Measurements from ENCODE around the gene SLC9B2.
A peak's percentile ranks its signal among the peaks of the same experiment; 100 is the strongest.

Gene SLC9B2, protein sequence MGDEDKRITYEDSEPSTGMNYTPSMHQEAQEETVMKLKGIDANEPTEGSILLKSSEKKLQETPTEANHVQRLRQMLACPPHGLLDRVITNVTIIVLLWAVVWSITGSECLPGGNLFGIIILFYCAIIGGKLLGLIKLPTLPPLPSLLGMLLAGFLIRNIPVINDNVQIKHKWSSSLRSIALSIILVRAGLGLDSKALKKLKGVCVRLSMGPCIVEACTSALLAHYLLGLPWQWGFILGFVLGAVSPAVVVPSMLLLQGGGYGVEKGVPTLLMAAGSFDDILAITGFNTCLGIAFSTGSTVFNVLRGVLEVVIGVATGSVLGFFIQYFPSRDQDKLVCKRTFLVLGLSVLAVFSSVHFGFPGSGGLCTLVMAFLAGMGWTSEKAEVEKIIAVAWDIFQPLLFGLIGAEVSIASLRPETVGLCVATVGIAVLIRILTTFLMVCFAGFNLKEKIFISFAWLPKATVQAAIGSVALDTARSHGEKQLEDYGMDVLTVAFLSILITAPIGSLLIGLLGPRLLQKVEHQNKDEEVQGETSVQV

DNA sequence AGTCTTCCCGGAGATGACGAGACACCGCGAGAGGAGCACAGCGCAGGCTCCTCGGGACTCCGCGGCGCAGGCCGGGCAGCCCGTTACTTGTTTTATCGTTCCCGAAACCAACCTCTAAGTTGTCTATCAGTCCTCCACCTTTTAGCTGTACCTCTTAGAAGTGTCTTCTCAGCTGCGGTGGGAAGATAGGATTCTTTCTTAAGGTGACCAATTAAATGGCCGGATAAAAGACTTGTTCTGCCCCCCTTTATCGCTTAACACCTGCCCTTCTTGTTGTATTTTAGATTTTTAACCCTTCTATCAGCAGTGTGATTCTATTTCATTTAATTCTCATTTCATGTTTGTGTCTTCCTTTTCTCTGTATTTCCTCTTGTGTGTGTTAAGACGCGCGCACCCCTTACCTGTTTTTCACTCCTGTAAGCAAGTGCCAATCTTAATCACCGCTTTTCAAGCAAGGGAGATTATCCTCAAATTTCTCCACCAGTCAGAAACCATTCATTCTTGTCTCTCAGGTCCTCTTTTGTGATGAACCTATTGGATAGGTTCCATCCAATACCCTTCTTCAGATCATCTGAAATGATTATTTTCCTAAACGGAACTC, at the start of gene SLC9B2:
Gene SLC9B2 (minus strand): TSS at position 15 of the 601 bp plus-strand sequence. CDS start 9,211 bp downstream, outside the sequence.
- no peak for DNase-seq

DNA sequence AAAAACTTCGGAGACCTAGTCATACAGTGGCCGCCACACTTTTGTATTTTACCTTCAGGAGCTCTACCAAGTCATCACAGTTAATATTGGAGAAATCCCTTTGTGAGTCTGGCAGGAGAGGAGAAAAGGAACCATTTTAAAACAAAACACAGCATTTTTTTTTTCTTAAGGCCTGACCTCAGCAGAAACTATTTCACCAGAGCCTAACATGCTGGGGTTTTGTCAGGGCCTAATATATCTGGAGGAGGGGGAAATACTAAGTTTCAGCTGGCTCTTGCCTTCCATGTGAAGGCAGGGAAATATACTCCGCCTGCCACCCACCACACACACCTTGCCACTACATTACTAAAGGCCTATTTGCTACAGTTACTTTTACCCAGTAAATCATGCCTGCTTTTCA, 49.6 kb upstream of the SLC9B2 start:
- no peak for DNase-seq

DNA sequence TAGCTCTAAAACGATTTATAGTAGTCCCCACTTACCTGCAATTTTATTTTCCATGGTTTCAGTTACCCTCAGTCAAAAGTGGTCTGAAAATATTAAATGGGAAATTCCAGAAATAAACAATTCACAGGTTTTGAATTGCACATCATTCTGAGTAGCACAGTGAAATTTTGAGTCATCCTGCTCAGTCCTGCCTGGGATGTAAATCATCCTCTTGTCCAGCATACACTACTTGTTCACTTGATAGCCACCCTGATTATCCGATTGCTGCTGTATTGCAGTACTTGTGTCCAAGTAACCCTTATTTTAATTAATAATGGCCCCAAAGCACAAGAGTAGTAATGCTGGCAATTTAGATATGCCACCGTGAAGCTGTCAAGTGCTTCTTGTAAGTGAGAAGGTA, 46.6 kb upstream of the SLC9B2 start:
- DNase-seq = no peak

DNA sequence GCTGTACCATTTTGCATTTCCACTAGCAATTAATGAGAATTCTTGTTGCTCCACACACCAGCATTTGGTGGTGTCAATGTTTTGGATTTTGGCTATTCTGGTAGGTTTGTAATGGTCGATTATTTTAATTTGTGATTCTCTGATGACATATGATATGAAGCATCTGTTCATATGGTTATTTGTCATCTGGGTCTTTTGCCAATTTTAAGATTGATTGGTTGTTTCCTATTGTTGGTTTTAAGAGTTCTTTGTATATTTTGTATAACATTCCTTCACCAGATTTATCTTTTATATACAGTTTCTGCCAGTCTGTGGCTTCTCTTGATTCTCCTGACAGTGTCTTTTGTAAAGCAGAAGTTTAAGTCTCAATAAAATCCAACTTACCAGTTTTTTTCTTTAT, 41.6 kb upstream of the SLC9B2 start:
- DNase-seq = no peak

DNA sequence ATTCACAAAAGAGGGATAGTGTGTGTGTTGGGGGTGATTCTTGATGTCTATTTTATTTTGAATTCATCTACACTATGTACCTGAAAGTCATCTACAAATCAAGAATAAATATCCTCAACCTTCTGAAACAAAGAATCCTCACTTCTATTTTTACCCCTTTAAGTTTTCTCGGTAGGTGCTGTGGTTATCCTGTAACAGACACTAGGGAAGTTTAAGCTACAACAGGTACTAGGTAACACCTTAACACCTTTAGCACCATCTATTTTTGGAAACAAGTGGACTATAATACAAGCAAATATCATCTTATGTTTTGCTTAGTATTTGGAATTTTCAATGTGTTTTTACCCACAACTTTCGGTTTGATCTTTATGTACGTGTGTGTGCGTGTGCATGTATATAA, 35.0 kb upstream of the SLC9B2 start:
- no peak for DNase-seq

DNA sequence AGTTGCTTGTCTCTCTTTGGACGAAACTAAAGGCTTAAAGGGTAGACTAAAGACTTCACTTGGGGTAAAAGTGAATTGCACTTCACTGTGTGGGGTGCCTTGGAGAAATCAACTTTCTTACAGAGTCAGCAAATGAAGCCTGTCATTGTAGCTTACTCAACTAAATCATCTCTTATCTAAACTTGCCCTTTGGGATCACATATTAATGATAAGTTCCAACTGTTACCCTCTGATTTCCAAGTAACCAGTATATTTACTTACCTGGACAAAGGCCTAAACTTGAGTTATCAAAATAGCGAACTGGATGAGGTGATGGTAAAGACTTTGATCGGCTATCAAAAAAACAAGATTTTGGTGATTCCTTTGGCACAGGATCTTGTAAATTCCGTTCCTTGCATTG, 32.0 kb upstream of the SLC9B2 start:
- DNase-seq = no peak

DNA sequence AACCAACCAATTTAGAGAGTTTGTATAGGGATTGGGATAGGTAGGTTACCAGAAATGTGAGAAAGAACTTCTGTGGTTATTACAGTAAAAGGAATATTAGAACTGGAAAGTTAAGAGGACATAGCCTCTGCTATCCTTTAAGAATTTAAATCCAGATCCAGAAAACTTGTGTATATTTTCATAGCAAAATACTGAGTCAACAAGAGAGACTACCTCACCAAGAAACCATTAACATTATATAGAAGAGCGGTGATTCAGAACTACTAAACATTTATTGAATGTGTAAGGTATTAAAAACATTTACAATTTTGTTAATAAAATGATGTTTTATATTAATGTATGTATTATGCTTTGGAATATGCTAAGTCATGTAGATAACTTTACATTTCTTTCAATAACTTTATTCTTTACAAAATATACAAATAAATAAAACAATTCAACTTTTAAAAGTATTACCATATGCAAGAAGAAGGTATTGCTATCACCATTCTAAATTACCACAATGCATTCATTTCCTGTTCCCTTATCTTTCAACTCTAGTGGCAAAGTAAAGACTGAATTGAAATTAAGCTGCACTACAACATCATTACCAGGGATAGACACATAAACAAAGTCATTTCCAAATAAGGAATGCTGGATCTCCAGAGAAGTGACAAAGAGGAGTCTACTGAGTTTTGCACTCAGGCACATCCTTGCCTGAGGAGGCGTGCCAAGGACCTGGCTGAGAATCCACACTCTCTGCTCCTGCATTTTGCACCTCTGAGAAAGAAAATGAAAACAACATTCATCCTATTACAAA, 29.2 kb upstream of the SLC9B2 start:
- no peak for DNase-seq

DNA sequence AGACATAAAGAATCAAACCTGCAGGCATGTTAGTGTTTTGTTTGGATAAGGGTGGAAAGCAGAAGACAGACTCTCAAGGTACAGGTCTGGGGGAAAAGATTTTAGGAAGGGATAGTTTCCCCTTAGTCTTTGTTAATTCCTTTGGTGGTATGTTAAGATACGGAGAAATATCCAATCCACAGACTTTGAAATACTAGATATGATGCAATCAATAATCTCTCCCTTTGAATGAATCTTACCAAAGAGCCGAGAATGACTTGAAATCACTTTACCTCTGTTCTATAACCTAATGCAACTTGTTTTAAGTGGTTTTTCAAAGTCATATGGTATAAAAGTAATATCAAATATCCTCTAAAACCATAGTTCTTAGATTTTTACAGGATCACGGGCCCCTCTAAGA, 28.3 kb upstream of the SLC9B2 start:
- DNase-seq = no peak

DNA sequence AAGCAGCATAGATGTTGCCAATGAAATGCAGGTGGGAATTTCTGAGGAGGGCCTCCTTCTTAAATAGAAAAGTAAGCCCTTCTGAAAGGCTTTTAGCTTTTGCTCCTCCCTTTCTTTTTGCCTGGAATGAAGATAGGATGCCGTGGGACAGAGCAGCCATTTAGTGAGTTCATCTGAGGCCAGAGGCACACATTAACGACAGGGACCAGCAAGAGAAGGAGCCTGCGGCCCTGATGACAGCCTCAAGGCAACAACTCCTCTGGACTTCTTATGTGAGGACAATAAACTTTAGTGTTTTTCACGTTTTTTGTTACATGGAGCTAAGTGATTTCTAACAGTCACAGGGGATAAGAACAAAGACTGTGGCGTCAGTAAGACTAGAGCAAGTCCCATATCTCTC, 24.1 kb upstream of the SLC9B2 start:
- no peak for DNase-seq

DNA sequence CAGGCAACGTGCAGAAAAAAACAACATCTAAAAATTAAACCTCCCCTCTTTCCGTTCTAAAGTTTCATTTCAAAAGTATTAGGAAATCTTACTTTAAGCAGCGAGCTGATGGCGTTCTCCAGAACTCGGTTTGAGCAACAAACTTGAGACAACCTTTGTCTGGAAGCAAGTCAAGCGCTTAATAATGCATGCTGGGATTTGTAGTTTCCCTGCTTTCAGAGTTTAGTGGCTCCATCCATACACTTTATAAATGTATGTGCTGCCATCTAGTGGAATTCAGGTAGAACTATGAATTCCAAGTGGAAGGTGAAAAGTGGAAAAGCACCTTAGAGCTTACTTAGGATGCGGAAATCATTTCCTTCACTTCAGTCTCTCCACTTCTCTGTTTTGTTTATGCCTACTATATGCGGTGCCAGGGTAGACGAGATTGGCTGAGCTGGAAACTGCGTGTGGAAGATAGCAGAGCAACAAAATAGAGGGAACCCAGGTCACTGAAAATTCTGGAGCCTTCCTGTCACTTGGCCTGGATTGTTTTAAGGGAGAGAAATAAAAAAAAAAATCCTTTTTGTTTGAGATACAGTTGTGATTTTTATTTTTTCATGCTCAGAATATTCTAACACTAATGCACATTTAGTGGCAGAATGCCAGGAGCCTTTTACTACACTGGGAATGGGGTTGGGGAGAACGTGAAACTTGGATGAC, 23.3 kb upstream of the SLC9B2 start, which contains the start of gene BDH2:
Gene BDH2 (minus strand): TSS at position 144 of the 702 bp plus-strand sequence. CDS start 3,580 bp downstream, outside the sequence.
- peak; percentile 86 for DNase-seq

DNA sequence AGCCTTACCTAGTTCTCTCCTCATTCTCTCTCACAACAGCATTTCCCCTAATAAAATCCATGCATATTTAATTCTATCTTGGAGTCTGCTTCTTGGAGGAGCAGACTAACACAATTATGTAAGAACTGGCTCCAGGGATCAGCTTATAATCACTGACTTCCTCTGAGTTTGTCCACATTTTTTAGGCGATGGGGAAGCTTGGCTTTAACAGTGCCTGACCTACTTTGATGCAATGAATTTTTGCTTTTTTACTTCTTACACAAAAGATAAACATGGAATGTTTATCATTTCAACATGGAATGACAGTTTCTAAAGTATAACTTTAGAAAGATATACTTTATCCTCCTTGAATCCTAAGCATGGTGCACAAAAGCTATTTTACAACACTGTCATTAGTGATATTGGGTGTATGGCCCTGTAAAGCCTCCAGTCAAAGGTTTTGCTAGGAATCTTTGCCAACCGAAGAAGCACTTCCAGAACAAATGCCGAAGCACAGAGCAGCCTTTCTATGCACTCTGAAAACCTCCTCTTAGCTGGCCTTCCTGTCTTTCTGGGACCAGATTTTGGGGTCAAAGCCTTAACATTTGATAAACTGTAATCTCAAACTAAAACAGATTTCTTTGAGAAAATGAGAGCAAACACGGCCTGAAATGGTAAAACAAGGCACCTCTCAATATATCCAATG, 22.3 kb upstream of the SLC9B2 start:
- no peak for DNase-seq

DNA sequence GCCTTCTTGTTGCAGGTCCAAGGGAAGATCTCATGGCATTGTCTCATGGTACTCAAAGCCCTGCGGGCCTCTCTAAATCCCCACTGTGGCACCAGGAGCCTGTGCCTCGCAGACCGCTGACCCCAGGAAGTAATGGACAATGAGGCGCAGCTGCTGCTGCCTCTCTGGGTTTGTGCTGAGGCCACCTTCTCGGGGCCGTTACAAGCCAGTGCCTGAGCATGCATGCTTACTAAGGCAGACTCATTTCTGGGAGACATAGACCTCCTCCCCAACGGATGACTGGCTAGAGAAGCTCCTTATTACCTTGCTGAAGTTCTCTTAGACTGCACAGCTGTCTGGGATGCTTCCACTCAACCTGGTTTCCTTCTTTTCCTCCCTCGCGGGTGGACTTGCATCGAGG, 21.8 kb upstream of the SLC9B2 start:
- DNase-seq = no peak

DNA sequence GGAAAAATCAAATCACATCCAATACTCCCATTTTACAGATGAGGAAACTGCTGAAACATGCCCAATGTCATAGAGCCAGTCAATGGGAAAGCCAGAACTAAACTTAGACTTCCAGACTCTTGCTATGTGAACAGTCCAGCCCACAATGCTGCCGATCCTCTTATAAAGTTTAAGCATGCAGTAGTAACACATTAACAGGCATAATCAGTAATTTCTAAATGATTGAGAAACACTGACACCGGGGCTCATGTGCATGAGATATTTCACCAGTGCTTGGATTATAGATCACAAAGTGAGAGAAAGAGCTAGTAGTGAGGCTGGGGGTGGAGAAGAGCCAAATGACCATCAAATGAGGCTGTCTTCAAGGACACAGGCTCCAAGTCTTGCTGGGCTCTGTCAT, 20.6 kb upstream of the SLC9B2 start:
- no peak for DNase-seq

DNA sequence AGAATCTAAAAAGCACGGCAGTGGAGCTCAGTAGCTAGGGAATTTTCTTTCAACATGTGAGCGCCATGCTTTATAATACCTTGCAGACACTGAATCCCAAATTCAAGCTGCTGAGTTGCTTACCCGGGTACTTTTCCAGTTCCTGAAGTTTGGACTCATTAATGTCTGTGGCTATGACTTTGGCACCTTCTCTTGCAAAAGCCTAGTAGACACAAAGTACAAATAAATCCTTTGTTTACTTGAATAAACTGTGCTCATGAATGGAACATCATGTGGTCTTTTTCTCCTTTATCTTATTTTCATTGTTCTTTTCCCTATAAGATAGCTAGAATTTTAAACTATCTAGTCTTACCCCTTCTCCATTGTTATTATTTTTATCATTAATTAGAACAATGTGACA, 18.5 kb upstream of the SLC9B2 start:
- no peak for DNase-seq

DNA sequence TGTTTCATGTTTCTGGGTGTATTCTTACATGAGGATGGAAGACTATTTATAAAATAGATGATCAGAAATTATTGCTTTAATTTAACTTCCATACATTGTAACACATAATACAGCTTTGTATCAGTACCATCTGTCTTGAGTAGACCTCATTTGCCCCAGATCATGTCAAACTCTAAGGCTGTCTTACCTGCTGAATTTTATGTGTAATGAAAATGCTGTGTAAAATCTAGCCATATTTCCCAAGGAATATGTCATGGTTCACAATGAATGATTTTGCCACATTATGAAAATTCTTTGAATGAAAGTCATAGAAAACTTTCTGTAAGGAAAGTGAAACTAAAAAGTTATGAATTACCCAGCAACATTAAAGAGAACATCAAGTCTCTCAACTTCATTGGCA, 15.7 kb upstream of the SLC9B2 start:
- DNase-seq = no peak

DNA sequence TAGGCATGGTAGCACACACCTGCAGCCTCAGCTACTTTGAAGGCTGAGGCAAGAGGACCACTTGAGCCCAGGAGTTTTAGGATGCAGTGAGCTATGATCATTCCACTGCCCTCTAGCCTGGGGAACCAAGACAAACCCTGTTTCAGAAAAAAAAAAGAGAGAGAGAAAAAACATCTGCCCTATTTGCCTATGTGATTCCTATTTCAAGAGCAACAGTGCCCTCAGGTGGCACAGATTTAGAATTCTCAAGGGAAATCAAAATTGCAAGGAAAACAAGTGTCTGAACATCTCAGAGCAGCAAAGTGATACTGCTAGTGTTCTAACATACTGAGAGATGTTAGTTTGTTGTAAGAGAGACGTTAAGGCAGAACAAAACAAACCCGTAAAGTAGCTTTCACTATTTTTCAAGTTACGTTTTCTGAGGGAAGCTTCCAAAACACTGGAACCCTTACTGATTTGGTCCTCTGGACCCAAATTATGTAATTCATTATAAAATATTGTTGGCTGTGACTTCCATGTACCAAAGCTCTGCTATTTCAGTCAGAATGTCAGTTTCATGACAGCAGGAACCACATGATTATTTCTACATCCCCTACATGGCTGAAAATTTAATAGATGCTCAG, 15.2 kb upstream of the SLC9B2 start:
- DNase-seq = peak; percentile 74

DNA sequence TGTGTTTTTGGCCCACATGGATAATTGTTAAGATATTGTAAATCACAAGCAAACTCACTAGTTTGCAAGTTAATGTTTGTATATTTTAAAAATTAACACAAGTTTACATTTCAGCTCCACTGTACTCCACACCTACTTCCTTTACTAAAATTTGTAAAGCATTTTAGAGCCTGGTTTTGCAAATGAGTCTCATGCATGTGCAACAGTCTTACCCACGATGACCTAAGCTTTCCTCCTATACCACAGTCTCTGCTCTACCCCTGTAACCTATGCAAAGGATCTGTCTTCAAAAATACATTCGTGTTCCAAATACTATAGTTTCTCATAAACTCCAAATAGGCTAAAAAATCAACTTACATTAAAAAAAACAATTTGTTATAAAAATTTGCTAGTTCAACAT, 12.9 kb upstream of the SLC9B2 start:
- DNase-seq = no peak

DNA sequence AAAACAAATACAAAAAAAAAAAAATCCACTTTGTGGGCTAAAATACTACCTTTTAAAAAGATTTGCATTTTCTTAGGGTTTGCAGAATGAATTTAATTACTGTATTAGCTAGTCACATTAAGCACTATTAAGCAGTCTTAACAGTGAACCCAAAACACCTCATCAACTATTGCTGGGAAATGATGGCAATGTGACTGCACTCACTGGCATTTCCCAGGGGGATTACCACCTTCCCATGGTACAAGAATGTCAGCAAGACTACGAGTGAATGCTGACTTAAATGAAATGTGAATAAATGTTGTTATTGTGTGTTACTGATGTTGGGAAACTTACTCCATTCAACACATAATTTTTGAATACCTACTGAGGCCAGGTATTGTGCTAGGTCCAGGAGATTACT, 10.0 kb upstream of the SLC9B2 start:
- no peak for DNase-seq

DNA sequence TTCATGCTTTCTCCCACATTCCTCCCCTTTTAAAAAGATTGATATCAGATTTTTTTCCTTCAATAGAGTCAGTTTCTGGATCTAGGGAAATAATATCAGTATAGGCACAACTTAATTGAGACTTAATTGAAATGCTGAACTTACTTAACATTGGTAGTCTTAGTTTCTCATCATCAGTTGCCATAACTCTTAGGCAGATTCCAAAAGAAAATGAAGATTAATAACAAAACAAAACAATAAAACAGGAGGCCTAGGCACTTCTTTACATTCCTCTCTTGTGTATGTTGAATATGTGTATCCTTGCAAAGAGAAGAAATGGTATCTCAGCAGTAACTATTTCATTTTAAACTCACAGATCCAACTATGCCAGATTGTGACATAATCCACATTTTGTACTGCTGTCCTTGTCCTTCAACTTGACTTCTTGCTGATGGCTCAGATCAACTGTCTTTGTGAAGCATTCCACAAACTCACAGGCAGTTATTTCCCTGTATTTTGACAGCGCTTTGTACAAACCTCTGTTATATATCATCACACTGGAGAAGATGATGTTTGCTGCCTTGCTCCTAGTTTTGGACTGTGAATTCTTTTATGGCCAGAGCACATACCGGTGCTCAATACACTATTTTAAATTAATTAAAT, 9.1 kb upstream of the SLC9B2 start:
- no peak for DNase-seq

DNA sequence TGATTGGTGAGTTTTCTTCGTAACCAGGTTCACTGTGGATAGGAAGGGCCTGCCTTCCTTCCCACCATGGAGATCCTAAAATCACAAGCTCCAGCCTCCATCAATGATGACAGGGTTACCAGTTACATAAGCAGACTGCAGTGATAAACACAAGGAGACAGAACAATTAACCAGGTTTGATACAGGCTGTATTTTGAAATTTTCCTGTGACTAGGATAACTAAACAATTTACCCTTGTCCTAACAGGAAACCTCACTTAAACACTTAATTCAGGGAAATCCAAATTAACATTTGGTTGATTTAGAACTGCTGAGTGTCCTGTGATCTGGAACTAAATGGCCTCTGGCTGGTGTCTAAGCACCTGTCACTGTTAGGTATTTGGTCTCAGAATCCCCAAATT, 3.1 kb upstream of the SLC9B2 start:
- no peak for DNase-seq
